HG03039 (cell line): ENCODE results near the gene SV2C.

Experiments used
- ATAC-seq: cut with Tn5 transposase; IDR thresholded peaks from one replicate; pipeline ENCODE4 v1.9.1; 2021; ENCODE audit warnings: mild to moderate bottlenecking, moderate library complexity; ENCODE audit not compliant: unreplicated experiment

Gene SV2C

GRCh38 chr5:76376148-76376865 is 293.1 kb downstream of the SV2C start:
- no peak for ATAC-seq

GRCh38 chr5:76376866-76377230 is 293.7 kb downstream of the SV2C start:
- no peak for ATAC-seq

GRCh38 chr5:76378355-76378754 is 295.2 kb downstream of the SV2C start:
- no peak for ATAC-seq

DNA sequence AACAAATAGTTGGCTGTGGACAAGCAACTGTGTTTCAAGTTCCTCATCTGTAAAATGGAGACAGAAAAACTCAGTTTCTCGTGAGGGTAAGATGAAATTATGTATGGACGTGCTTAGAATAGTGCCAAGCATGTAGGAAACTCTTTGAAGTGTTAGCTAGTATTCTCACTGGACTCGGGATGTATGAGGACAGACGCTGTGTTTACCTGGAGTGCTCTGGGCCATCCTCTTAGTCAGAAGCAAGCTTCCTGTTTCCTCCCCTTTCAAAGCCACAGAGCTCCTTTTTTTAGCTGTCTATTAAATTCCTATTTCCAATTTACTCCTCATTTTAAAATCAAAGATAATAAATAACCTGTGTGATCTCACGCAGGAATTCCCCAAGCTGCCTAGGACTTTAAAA is 296.1 kb downstream of the SV2C start:
- ATAC-seq = no peak

GRCh38 chr5:76379855-76380254 is 296.7 kb downstream of the SV2C start:
- no peak for ATAC-seq

DNA sequence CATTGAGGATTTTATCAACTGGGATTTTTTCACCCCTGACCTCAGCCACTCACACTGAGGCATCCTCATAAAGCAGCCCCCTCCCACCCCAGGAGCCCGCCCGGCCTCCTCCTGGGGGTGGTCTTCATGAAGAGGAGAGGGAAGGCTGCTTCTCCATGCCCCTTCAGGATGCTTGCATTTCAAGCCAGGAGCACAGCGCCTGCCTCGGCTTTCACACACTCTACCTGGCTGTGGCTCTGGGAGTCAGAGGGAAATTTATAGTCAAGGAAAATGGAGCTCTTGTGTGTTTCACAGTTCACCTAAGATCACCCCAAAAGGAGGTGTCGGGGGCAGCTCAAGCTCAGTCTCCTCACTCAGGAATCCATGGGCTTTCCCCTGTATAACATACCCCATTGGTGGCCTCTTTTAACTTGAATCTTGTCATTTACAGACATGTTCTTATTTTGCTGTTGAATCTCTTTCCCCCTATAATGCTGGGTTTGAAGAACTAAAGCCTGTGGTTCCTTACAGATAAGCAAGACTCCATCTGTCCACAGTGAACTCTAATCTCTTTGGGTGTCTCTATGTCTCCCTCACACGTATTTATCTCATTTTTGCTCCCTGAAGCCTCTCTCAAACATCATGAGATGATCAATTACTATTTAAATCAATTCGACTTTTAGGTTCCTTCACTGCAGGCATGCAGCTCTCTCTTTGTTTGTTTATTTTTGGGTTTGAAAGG is 297.3 kb downstream of the SV2C start:
- ATAC-seq = no peak

- ATAC-seq = no peak
Observed at GRCh38 chr5:76383126-76383832, 300.1 kb downstream of the SV2C start.

DNA sequence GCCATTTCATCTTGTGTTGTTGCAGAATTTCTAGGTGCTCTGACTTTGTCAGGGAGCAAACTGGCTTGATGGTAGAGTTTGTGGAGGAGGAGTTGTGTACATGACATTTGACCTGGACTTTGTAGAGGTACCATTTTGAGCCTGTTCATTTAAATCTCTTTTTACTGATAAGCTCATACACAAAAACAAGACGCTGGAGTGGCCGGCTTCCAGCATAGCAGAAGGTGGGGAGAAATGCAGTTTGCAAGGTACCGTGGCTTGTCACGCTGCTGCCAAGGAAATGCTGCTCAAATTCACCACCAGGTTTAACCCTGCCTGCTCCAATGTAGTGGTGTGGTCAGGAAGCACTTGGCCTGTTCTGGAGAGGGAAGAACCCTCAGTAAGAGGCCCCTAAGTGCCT is 301.0 kb downstream of the SV2C start:
- ATAC-seq = no peak

- ATAC-seq = no peak
Observed at GRCh38 chr5:76384705-76385104, 301.5 kb downstream of the SV2C start.

DNA sequence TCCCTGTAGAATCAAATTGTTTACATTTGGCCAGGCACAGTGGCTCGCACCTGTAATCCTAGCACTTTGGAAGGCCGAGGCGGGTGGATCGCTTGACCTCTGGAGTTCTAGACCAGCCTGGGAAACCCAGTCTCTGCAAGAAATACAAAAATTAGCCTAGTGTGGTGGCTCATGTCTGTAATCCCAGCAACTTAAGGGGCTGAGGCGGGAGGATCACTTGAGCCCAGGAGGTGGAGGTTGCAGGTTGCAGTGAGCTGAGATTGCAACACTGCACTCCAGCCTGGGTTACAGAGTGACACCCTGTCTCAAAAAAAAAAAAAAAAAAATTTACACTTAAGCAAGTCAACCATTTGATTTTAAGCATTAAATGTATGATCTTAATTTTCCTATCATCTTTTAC is 302.4 kb downstream of the SV2C start:
- no peak for ATAC-seq

DNA sequence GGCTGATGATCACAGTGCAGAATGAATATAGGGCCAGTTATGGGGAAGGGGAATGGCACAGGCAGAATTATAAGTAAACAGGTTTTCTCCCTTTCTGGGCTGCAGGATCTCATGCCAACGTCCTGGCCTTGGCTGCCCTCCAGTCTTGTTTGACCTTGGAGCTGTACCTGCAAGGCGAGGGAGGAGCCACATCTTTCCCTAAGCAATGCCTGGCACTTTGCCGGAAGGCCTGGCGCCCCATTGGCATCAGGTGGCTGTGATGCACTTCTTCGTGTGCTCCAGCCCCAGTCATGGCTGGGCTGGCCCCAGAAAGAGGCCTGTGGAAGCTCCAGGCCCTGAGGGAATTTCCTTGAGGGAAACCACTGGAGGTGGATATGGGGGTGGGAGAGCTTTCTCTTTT is 303.2 kb downstream of the SV2C start:
- ATAC-seq = no peak

DNA sequence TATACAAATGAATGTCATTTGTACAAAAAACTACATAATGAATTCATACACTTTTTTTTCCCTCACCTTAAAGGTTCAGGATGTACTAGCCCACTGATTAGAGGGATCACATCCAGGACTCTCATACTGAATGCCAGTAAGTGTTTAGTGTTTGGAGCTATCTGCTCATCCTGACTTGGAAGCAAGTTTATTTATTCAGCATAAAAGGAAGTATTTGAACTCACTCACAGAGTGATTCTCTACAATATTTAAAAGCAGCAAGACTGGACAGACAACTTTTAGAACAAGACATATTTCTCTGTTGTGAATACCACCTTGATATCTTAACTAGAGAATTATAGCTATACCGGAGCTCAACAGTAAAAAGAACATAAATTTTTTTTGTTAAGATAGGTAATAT is 305.1 kb downstream of the SV2C start:
- ATAC-seq = no peak

GRCh38 chr5:76388791-76389512 is 305.8 kb downstream of the SV2C start:
- ATAC-seq = no peak

- ATAC-seq = no peak
Observed at GRCh38 chr5:76389513-76390154, 306.5 kb downstream of the SV2C start.

- no peak for ATAC-seq
Observed at GRCh38 chr5:76391014-76391413, 307.8 kb downstream of the SV2C start.

- no peak for ATAC-seq
Observed at GRCh38 chr5:76393035-76393680, 310.0 kb downstream of the SV2C start.

DNA sequence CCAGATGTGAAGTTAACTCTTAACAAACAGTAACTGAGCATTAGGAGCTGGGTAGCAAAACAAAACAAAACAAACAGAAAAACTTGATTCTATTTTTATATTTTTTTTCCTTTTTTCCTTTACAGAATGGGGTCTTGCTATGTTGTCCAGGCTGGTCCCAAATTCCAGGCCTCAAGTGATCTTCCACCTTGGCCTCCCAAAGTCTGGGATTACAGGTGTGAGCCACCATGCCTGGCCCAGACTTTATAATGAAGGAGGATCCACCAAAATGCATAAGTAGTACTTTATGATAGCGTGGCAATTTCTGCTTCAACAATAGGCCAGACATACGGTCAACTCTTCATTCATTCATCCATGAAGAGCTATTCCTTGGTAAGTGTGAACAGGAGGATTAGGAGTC is 314.0 kb downstream of the SV2C start:
- no peak for ATAC-seq

- no peak for ATAC-seq
Observed at GRCh38 chr5:76399268-76399667, 316.1 kb downstream of the SV2C start.

DNA sequence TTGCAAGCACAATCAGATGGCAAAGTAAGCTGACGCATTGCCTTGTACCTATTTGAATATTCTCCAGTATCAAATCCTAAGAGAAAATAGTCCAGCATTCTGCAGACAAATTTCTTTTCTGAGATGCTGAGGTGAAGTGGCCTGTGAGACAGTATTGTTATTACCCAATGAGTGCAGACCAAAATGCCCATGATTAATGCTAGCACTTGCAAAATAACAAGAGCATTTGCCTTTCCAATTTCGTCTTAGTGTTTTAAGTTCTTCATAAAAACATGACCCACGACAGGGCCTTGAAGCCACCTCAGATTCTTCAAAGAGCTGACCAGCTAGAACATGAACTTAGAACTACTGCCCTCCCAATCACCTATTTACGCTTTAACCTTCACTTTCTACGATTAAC is 317.3 kb downstream of the SV2C start:
- ATAC-seq = no peak

DNA sequence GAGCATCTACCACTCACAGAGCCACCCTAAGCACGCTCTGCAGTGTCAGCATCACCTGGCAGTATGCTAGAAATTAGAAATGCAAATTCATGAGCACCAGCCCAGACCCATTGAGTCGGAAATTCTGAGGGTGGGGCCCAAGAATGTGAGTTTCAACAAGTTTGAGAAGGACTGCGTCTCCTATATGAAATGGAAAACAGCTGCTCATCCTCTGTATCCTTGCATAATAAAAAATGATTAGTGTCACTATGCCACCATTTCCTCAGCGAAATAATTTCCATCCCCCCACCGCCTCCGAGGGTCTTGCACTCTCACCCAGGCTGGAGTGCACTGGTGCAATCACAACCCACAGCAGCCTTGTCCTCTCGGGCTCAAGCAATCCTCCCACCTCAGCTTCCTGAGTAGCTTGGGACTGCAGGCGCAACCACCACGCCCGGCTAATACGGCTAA is 318.6 kb downstream of the SV2C start:
- no peak for ATAC-seq
